T47D (cell line): Measurements from ENCODE around the gene EYA3.
"Not testable (repeated sequence)": the region's sequence is repeated elsewhere in the genome, so short reads cannot be mapped to it uniquely, and the experiment has no call there.

ENCODE experiments used
- DNase-seq, 2 experiments: peaks; one replicate each; pipeline versions ENCODE4 v3.0.0 to v3.0.0-alpha.2; 2011 to 2012; ENCODE audit warnings: low read depth in 1 of 2, low spot score in 1 of 2
- JUND ChIP-seq: IDR thresholded peaks from 2 replicates; pipeline ENCODE4 v1.6.1; 2012; ENCODE audit warnings: low read depth
- in situ Hi-C: cut with HindIII; loops from 2 replicates; pipeline ENCODE4 v1.10.0; 2016; ENCODE audit warnings: low sequenced_read_pairs, low pct_unique_long_range_greater_than_20kb

Gene EYA3

GRCh38 chr1:28027660-28028059 is 60.8 kb downstream of the EYA3 start:
- no peak for DNase-seq
- no peak for TF ChIP-seq JUND
- in situ Hi-C loops = no loop called here

GRCh38 chr1:28027238-28027637 is 61.2 kb downstream of the EYA3 start:
- no peak for DNase-seq
- no peak for TF ChIP-seq JUND
- in situ Hi-C loops = no loop called here

- DNase-seq = no peak
- in situ Hi-C loops = no loop called here
- no peak for TF ChIP-seq JUND
Measured at GRCh38 chr1:28026329-28026728, 62.1 kb downstream of the EYA3 start.

- TF ChIP-seq JUND = no peak
- DNase-seq = no peak
- in situ Hi-C loops = no loop called here
Measured at GRCh38 chr1:28021064-28021463, 67.3 kb downstream of the EYA3 start.

GRCh38 chr1:28010969-28011368 is 77.4 kb downstream of the EYA3 start:
- in situ Hi-C loops = no loop called here
- TF ChIP-seq JUND = no peak
- DNase-seq = no peak

- DNase-seq, in situ Hi-C loops: not testable (repeated sequence)
Measured at GRCh38 chr1:28003117-28003516, 85.3 kb downstream of the EYA3 start.

- no peak for DNase-seq
- no peak for TF ChIP-seq JUND
- in situ Hi-C loops = no loop called here
Measured at GRCh38 chr1:28002600-28002999, 85.8 kb downstream of the EYA3 start.

- DNase-seq = no peak
- no peak for TF ChIP-seq JUND
- in situ Hi-C loops = no loop called here
Measured at GRCh38 chr1:27999055-27999454, 89.4 kb downstream of the EYA3 start.

GRCh38 chr1:27994526-27994925 is 93.9 kb downstream of the EYA3 start:
- in situ Hi-C loops, DNase-seq: not testable (repeated sequence)

GRCh38 chr1:27994060-27994459 is 94.3 kb downstream of the EYA3 start:
- TF ChIP-seq JUND = no peak
- in situ Hi-C loops = no loop called here
- DNase-seq = no peak

GRCh38 chr1:27993241-27993640 is 95.2 kb downstream of the EYA3 start:
- no peak for DNase-seq
- in situ Hi-C loops = no loop called here
- no peak for TF ChIP-seq JUND

- in situ Hi-C loops = no loop called here
- no peak for DNase-seq
- no peak for TF ChIP-seq JUND
Measured at GRCh38 chr1:27992276-27992675, 96.1 kb downstream of the EYA3 start.

- no peak for TF ChIP-seq JUND
- no peak for DNase-seq
- in situ Hi-C loops = no loop called here
Measured at GRCh38 chr1:27990920-27991537, 97.4 kb downstream of the EYA3 start.

GRCh38 chr1:27981145-27981544 is 107.3 kb downstream of the EYA3 start:
- TF ChIP-seq JUND = no peak
- in situ Hi-C loops = no loop called here
- no peak for DNase-seq
